ENCODE data around the gene BCAM.

- no peak for TF ChIP-seq CTCF (IDR thresholded peaks at IDR 0.05)
- TF ChIP-seq HEYL (CRISPR knock-in tag; IDR thresholded peaks at IDR 0.05): no peak
- no peak for TF ChIP-seq KDM1A (IDR thresholded peaks at IDR 0.05; ENCODE audit: low read depth)
- no peak for TF ChIP-seq MAFK (IDR thresholded peaks at IDR 0.05; ENCODE audit: partially characterized antibody)
- TF ChIP-seq USF2 (IDR thresholded peaks at IDR 0.05): no peak
- TF ChIP-seq JUN (IDR thresholded peaks at IDR 0.05): no peak
- no peak for TF ChIP-seq ZFP36 (IDR thresholded peaks at IDR 0.05; ENCODE audit: borderline replicate concordance, partially characterized antibody)
- TF ChIP-seq EP300 (IDR thresholded peaks at IDR 0.05): no peak
- TF ChIP-seq HDAC2 (IDR thresholded peaks at IDR 0.05): no peak
- no peak for TF ChIP-seq POLR2A (IDR thresholded peaks at IDR 0.05; ENCODE audit: low read length)
- no peak for TF ChIP-seq MAX (IDR thresholded peaks at IDR 0.05)
Observed at GRCh38 chr19:44823373-44823698, 14.4 kb downstream of the BCAM start.
